HG03442 (cell line): ENCODE measurements around the gene USP48.

Source experiments
- ATAC-seq: cut with Tn5 transposase; IDR thresholded peaks from one replicate; pipeline ENCODE4 v1.9.1; 2021; ENCODE audit warnings: mild to moderate bottlenecking, moderate library complexity; ENCODE audit not compliant: unreplicated experiment

USP48 gene

GRCh38 chr1:21657456-21658190, 125.3 kb downstream of the USP48 start:
- ATAC-seq: no peak

DNA sequence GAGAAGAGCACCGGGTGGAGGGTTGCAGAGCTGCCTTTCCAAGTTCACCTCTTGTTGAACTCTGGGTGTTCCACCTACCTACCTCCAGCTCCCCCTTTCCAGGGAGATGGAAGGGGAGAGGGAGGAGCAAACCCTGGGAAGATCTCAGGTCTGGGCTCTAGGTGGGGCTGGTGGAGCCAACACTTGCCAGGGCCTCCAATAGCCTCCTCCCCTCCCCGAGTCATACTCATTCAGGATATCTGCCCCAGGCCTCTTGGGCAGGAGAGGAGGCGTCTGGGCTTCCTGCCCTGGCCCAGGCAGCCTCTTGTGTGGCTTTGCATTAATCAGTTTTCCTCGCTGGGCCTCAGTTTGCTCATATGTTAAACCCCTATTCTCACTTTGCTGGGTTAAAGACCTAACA, 127.2 kb downstream of the USP48 start:
- no peak for ATAC-seq

DNA sequence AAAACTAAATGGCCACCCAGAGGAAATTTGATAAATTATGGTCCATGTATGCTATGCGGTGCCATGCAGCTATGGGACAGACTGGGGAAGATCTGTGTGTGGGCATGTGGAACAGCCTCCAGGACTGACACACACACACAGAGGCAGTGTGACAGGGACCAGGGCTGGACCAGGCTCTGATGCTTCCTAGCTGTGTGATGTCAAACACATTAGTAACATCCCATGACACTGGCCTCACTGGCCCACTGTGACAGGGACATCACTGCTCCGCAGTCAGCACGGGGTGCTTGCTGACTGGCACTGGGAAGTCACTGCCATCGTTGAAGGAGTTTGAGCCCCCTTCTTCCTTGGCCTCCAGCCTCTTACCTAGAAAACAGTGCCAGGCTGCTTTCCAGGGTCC, 127.7 kb downstream of the USP48 start:
- ATAC-seq: no peak

- ATAC-seq: no peak
Observed at GRCh38 chr1:21654209-21654608, 128.7 kb downstream of the USP48 start.

DNA sequence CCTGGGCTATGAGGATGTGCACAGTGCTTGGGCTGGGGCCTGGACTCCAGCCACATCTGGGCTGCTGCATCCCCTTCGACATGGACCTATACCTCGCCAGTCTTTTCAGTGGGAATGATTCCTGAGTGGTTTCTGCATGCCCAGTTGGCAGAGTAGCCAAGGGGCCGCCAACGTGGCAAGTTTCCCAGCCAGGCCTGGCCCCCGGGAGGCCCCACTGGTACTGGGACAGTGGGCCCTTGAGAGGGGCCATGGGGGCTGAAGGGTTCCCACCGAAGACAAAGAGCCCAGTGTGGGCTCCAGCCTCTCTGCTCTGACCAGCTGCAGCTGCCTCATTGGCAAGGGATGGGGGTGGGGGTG, 129.2 kb downstream of the USP48 start:
- ATAC-seq: no peak

- no peak for ATAC-seq
Observed at GRCh38 chr1:21652937-21653743, 129.8 kb downstream of the USP48 start.

DNA sequence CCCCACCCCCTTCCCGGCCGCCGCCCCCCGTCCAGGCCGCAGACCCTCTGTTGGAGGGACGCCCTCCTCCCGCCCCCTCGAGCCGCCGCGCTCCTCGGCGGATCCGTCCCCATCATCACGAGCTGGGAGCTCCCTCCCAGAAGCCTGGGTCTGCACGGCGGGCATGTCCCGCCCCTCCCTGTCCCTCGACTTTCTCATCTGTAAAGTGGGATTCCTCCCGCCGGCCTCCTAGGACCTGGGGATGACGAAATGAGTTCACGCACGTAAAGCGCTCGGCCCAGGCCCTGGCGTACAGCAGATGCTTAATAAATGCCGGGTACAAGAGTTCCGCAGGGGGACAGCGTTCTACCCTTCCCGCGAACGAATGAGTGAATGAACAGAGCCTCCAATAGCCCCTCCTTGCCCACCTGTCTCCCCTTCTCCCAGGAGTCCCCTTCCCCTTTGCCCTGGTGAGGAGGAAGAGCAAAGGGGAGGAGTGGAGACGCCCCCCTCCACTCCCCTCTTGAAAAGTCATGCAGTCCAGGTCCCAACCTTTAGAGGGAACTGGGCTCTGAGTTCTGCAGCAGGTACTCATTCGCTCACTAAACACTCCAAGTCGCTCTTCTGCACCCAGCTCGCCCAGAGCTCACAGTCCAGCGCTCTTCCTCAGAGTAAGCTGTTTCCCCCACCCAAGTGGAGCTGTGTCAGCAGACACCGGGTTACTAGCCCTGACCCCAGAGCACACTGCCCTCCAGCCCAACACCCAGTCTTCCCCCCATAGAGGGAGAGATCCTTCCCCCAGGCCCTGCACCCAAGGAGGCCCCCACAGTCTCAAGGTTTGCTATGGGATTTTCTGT, 130.6 kb downstream of the USP48 start:
- ATAC-seq: no peak

DNA sequence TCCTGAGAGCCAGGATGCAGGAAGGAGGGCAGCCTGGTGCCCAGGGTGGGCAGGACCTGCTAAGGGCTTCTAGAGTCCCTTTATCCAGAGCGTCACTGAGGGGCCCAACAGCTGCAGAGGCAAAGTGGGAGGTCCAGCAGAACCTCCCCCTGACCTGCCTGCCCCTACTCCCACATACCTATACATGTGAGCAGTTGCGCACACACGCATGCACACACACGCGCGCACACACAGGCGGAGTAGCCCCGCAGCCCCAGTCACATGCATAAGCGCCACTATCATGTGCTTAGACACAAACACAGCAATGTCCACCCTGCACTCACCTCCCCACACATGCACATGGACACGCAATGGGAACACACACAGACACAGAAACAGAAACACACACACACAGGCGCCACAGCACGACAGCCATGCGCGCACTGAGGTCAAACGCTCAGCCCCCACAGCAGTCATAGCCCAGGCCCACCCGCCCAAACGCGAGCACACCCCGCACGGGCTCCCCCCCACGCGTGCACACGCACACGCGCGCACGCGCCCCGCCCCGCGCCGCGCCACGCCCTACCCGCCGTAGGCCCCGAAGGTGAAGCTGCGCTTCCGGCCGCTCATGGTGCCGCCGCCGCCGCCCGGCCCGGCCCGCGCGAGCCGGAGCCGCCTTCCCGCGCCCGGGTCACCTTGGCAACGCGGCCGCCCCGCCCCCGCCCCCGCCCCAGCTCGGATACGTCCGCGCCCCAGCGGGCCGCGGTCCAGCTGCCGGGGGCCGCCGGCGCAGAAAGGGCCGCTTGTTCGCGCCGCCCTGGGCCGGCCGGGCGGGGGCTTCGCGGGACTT, 131.5 kb downstream of the USP48 start:
- no peak for ATAC-seq

GRCh38 chr1:21650400-21650799, 132.5 kb downstream of the USP48 start:
- no peak for ATAC-seq

DNA sequence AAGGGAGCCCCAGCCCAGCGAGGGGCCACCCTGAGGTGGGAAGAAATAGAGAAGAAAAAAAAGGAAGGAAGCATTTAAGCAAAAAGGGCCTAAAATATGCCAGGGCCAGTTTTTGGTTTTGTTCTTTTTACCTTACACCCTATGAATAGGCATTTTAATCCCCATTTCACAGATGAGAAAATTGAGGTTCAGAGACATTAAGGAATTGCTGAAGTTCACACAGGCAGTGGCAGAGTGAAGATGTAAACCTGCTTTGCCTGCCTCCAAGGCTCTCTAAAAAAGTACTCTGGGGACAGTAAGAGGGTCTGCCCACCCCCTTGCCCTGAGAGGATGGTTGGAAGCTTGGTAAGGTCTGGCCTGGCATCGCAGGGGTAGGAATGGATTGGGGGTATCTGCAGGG, 133.6 kb downstream of the USP48 start:
- ATAC-seq: no peak

DNA sequence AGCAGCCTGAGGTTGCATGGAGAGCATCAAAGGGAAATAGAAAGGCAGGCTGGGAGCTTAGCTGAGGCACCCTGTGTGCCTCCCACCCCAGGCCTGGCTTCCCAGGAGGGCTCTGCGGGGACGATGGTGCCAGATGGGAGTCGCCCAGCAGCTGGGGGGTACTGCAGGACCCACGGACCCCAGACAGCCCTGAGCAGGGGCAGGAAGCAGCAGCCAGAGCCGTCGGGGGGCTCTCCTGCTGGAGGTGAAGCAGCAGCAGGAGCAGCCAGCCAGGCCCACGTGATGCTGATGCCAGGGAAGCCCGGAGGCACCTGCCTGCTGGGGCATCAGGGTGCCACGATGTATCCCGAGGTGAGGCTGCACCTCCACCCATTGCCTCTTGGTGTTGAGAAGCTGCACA, 134.2 kb downstream of the USP48 start:
- ATAC-seq: no peak

GRCh38 chr1:21648352-21648730, 134.6 kb downstream of the USP48 start:
- no peak for ATAC-seq

- ATAC-seq: no peak
Observed at GRCh38 chr1:21647431-21648351, 135.3 kb downstream of the USP48 start.

DNA sequence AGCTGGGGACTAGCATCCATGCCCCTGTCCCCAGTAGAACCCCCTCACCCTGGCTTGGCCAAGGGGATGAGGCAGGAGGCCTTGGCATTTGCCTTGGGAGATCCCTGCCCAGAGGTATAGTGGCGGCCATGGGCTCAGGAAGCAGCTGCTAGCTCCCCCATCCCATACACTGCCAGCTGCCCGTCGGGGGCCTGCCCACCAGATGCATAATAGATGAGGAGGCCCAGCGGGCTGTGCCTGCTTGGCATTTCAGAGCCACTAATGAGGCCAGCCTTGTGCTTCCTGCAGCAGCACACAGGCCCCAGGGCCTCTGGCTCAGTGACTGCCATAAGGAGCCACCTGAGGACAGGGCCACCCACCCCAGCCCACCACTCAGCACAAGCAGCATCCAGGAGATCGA, 137.4 kb downstream of the USP48 start:
- no peak for ATAC-seq

DNA sequence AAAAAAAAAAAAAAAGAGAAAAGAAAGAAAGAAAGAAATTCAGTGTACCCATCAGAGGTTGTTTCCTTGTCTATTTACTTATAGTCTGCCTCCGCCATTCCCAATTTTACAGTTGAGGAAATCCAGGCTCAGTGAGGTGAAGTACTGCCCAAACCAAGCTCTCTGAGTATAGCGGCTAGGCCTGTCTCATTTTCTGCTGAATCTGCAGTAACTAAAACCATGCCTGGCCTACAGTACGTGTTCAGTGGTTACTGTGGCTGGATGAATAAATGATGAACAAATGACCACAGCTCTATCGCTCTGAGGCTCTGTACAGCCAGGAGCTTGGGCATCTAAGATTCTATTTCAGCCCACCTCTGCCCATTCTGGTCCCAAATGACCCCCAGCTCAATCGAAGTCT, 138.0 kb downstream of the USP48 start:
- ATAC-seq: no peak

GRCh38 chr1:21644348-21644747, 138.6 kb downstream of the USP48 start:
- no peak for ATAC-seq

DNA sequence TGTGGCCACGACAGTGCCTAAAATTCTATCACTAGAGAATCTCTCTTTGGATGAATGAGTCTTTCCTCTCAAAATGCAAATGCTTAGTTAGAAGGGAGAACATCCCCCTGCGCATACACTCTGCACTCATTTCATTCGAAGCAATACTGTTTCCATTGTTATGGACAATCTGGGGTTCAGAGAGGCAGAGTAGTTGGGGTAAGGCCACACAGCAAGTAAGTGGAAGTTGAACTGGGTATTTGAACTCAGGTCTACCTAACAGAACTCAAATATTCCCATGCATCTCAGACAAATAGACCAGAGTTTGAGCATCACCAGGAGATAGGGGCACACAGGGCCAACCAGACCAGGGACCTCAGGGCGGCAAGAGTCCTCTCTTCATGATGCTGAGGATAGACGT, 139.3 kb downstream of the USP48 start:
- no peak for ATAC-seq

DNA sequence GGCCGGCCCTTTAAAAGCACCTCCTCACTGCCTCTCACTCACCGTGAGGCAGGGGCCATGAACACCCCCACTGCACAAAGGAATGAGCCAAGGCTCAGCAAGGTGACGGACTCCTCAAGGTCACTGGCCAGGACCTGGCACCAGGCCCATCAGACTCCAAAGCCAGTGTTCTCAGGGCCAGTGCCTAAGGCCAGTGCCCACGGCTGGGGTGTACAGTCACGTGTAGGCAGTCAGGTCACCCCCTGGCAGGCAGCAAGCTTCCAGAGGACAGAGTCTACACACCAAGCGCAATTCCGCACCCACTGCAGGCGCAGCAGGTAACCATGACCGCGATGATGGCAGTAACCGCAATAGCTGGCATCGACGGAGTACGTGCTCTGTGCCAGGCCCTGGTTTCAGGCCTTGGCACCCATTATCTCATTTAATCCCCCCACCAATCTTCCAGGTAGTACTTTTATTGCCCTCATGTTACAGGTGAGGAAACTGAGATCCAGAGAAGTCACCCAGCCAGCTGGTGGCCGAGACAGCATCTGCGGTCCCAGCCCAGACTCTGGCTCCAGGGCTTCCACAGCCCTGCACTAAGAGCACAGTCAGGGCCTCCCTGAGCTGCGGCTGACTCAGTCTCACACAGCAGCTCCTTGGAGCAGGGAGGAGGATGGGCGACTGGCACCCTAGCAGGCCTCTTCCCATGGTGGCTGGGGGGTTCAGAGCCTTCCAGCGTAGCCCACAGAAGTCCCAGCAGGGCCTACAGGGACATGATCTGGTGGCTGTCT, 140.8 kb downstream of the USP48 start:
- ATAC-seq: no peak

DNA sequence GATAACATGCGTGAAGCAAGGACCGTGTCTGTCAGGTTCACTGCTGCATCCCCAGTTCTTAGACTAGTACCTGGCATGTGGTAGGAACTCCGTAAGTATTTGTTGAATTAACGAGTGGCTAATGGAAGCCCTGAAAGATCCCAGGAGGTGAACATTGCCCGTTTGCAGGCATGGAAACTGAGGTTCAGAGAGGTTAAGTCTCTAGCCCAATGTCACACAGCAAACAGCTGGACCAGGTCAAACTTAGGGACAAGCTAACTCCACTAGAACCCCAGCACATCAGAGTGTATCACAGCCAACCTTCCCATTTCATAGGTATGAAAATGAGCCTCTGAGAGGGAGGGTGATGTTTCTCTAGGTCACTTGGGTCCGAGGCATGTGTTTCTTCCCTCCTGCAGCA, 141.4 kb downstream of the USP48 start:
- ATAC-seq: no peak
